Fibroblast of mammary gland (primary cell): Measurements from ENCODE around the gene ITGA3.

ENCODE experiments used
- DNase-seq: peaks from one replicate; pipeline ENCODE4 v3.0.0-alpha.2; 2010; ENCODE audit warnings: low read depth
- H3K4me3 ChIP-seq: 2 replicates; pipeline ENCODE4 v1.5.1; 2011; ENCODE audit warnings: low read depth, mild to moderate bottlenecking, low read length, moderate library complexity; ENCODE audit not compliant: control insufficient read depth
- CTCF ChIP-seq: conservative IDR thresholded peaks from 2 replicates; pipeline ENCODE4 v1.5.1; 2011; ENCODE audit warnings: low read depth, low read length, inconsistent platforms; ENCODE audit not compliant: control insufficient read depth, insufficient read depth

Gene ITGA3

GRCh38 chr17:50026837-50027171 is 29.1 kb upstream of the ITGA3 start:
- TF ChIP-seq CTCF: peak; percentile 97
- peak overlapping the region; percentile 41 for H3K4me3 ChIP-seq
- peak; percentile 82 for DNase-seq

GRCh38 chr17:50027172-50027880 is 28.6 kb upstream of the ITGA3 start:
- peak overlapping the region; percentile 41 for H3K4me3 ChIP-seq
- TF ChIP-seq CTCF: no peak
- DNase-seq: peak; percentile 94

DNA sequence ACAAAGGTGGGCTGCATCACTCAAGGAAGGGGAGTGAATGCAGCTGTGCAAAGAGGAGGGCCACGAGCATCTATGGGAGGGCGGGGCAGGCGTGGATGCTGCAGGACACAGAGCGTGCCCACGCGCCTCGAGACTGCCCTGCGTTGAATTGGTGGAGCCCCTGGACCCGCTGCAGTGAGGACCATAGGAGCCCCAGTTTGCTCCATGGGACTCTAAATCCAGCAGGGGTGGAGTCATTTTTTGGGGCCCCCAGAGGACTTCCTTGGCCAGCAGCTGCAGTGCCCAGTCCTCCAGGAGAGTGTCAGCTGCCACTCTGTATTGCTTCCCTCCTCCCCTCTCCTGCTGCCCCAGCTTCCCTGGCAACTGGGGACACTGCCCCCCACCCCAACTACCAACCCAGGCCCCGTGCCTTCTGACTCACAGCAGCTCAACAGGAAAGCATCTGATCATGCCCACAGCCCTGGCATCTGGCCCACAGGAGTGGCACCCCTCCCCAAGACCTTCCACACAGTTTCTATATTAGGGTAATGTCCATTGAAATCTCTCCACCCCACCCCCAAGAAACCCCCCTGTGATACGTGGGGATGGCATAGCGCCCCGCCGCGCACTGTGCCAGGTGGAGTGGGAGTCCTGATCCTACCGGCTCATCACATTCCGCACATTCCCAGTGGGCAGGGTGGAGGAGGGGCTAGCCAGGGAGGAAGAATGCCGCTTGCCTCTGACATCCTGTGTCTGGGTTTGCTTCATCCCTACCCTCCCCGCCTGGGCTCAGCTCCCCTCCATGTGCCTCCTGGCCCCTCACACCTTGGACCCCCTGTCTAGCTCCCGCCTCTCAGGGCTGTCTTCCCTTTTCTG is 27.8 kb upstream of the ITGA3 start:
- no peak overlapping the region for H3K4me3 ChIP-seq
- no peak for TF ChIP-seq CTCF
- peak; percentile 46 for DNase-seq

DNA sequence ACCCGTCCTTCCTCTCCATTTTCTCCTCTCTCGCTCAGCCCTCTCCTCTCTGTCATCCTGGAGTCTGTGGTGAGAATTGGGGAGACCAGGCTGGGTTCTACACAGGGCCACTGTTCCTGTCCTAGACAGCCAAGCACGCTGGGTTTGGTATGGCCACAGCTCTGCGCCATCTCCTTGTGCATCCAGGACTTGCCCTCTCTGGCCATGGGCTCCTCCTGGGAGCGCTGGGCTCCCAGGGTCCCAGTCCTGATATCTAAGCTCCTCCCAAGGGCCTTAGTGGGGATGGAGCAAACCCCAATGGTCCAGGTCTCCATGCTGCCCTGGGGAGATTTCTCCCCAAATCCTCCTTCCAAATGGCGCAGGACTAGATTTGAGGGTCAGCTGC is 27.2 kb upstream of the ITGA3 start:
- no peak for TF ChIP-seq CTCF
- no peak overlapping the region for H3K4me3 ChIP-seq
- DNase-seq: no peak

DNA sequence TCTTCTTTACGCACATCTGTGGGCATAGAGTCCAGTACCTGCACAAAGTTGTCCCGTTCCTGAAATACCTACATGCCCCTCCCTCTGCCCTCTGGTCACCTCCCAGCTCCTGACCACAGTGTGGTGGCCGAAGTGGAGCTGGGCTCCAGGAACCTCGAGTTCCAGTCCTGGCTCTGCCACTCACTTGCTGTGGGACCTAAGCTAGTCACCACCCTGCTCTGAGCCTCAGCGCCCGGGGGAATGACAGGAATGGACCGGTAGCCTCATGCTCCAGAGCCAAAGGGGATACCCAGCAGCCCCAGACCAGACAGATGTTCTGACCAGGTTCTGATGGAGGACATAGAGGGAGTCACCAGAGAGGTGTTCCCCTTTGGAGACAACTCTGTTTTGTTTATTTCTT is 26.7 kb upstream of the ITGA3 start:
- DNase-seq: no peak
- H3K4me3 ChIP-seq: no peak overlapping the region
- no peak for TF ChIP-seq CTCF

GRCh38 chr17:50033316-50033715 is 22.6 kb upstream of the ITGA3 start:
- no peak overlapping the region for H3K4me3 ChIP-seq
- no peak for TF ChIP-seq CTCF
- no peak for DNase-seq
